GM18505 (cell line): ENCODE measurements around the gene ADISSP.
A peak's percentile ranks its signal among the peaks of the same experiment; 100 is the strongest.

Experiments
- ATAC-seq: cut with Tn5 transposase; IDR thresholded peaks from one replicate; pipeline ENCODE4 v1.9.1; 2021; ENCODE audit not compliant: unreplicated experiment
- POLR2A ChIP-seq: IDR thresholded peaks from 4 replicates; pipeline ENCODE4 v1.6.1; 2011; ENCODE audit warnings: borderline replicate concordance; ENCODE audit not compliant: insufficient read depth, insufficient read length; ENCODE audit errors: extremely low read depth

ADISSP gene

GRCh38 chr20:3763671-3764601 is 3.6 kb downstream of the ADISSP start:
- TF ChIP-seq POLR2A, result no peak
- ATAC-seq, result no peak

- ATAC-seq, result no peak
- no peak for TF ChIP-seq POLR2A
These were observed 6.8 kb downstream of the ADISSP start for GRCh38 chr20:3760655-3761348.

DNA sequence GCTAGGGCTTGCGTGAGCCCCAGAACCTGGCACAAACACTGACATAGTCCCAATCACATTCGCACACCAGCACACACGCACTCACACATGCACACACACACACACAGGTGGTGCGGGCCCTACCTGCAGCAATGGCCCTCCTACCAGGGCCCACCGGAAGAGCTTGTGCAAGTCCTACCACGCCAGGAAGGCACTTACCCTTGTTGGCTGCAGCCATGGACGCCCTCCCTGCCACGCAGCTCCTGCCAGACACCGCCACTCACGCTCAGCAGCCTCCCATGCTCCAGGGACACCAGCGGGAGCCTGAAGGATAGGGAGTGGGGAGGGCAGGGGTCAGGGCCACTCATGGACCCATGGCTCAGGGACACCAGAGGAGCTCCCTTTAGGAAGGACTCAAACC is 7.7 kb downstream of the ADISSP start:
- ATAC-seq, result no peak
- no peak for TF ChIP-seq POLR2A

DNA sequence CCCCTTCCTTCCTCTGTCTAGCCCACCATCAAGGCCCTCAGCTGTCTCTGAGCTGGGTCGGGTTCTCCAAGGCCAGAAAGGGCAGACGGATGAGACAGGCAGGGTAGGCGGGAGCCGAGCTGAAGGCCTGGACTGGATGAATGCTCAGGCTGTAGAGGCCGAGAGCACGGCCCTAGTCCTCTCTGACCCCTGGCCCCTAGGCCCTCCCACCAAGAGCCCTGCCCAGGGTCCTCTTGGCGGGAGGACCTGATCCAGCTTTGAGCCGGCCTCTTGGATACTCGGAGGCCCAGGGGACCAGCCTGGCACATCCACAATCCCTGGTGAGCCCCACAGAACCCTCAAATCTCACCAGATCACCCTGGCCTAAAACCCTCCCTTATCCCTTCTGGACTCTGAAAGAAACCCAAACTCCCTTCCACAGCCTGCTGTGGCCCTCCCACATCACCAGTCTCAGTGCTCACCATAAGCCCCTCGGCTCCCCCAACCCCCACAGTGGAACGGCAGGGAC is 8.2 kb downstream of the ADISSP start:
- TF ChIP-seq POLR2A, result no peak
- ATAC-seq, result no peak

DNA sequence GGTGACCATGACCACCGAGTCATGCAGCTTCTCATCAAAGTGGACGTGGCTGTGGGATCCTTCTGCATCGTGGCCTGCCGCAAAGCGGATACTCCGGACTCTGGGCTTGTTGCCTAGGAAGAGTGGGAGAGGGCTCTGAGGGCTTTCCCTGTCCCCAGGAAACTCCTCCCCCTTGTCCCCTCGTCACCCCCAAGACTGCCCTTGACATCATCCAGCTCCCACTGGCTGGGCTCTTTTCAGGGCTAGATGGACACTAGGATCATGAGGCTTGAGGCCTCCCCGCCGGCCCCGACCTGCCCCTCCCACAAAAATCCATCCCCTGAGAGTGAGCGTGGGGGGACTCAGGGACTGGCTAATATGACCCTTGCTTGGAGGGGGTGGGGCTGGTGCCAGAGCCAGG is 9.0 kb downstream of the ADISSP start:
- no peak for TF ChIP-seq POLR2A
- no peak for ATAC-seq

- ATAC-seq, result no peak
- no peak for TF ChIP-seq POLR2A
These were observed 10.3 kb downstream of the ADISSP start for GRCh38 chr20:3757268-3757667.

DNA sequence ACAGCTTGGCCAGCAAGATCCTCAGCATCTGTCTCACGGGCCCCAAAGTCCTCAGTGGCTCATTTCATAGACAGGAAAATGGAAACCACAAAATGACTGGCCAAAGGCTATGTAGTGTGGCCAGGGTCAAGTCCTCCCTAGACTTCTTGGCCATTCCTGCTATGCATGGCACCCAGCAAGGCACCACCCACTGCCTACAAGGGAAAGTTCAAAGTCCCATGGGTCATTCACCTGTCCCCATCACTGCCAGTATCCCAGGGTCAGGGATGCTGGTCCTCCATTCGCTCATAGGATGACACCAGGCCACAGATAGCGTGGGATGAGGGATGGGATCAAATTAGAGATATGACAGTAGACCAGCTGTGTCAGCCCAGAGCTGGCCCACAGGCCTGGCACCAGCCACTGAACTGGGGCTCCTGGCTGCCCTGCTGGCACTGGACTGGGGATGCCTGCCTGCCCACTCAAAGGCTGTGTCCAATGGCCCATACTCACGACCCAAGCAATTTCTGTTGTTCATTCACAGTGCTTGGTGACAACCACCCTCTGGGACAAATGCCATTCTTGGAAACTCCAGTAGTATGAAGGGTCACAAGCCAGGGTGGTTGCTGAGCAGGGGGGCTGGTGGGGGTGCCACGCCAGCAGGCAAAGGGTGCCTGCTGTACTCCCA is 11.6 kb downstream of the ADISSP start:
- no peak for ATAC-seq
- no peak for TF ChIP-seq POLR2A

GRCh38 chr20:3755269-3755668 is 12.3 kb downstream of the ADISSP start:
- no peak for ATAC-seq
- TF ChIP-seq POLR2A, result no peak

DNA sequence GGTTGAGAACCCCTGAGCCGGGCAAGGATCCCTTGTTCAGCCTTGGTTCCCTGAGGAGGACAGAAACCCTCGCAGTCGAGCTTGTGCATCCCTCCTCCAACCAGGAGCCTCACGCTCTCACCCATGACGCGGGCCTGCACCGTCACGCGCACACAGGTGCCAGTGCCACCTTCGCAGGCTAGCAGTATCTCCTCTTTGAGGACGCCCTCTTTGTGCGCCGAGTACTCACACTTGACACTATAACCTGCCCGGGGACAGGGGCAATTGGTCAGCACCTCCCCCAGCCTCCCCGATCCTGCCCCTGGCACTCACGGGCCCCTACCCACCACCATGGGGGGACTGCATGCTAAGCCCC is 13.3 kb downstream of the ADISSP start:
- ATAC-seq, result no peak
- TF ChIP-seq POLR2A, result no peak

DNA sequence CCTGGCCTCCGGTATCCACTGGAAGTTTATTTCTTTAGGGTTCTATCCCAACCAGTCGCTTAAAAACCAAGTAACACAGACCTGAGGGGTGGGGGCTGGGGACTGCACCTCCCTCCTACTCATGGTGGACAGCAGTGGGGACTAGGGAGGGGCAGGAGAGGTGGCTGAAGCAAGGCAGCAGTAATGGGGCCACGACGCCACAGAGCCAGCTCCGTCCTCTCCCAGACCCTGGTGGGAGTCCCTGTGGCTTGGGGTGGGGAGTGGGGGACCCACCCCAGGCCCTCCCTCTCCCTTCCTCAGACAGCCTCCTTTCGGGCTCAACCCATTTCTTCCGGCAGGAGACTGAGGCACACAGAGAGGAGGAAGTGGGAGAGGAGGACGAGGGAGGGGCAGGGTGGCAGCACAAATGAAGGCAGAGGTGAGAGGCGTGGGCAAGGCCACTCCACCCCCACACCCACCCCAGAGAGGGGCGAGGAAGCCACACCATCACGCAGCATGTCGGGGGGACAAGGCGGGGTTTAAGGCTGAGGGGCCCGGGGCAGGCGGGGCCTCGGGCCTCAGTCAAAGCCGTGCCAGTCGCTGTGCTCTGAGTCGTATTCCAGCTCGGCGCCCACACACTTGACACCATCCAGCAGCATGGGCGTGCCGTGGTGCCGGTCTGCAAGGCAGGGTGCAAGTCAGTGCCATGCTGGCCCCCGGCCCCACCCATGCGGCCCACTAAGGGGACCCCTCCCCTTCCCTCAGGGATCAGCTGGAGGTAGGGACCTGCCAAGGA is 13.9 kb downstream of the ADISSP start:
- no peak for TF ChIP-seq POLR2A
- no peak for ATAC-seq

DNA sequence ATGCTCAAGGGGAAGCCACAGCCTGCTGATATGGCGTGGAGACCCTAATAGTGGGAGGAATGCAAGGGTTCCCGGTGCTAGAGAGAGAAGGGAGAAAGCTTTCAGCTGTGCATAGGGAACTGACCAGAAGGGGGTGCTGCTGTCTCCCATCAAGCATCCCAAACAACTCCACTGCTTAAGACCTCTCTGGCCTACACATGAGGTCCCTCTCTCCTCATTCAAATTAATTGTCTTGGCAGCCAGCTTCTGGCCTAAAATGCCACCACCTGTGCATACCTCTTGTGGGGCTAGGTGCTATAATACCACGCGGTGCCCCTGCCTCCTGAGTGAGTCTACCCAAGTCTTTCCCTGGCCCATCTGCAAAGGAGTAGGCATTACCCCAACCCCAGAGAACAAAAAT is 14.5 kb downstream of the ADISSP start:
- no peak for TF ChIP-seq POLR2A
- ATAC-seq, result peak; percentile 47

DNA sequence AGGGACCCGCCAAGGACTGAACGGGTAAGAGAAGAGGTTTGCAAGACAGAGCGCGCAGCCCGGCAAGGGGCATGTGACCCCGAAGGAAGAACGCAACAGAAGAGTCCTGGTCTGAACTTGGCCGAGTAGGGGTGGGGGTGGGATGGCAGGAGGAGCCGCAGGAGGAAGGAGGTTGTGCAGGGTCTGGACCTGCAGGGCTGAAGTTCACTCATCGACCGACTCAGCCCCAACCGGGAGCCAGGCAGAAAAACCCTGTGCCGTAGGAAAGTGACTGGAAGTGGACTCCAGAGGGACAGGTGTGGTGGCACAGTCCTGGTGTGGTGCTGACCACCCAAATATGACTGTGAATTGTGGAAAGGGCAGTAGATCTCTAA is 15.2 kb downstream of the ADISSP start:
- TF ChIP-seq POLR2A, result no peak
- ATAC-seq, result no peak
